K562 (cell line): Measurements from ENCODE around the gene ZMYM2. TPM values are rescaled to one million over a fixed set of nuclear protein-coding genes. Genes with fewer than 3 reads are reported as not detected.

Source experiments
- ATAC-seq: fragments of 200-7000 bp; cut with Tn5 transposase; 3 replicates; pipeline ENCODE4 v1.9.1; 2020; ENCODE audit warnings: moderate library complexity
- BruUV-seq: library from RNA; stranded (reverse); fragments of 400-500 nt; replicated peaks from 2 replicates; lab custom pipeline; 2021; lab: Mats Ljungman, UMichigan
- CTCF ChIA-PET: fragments of 300-600 bp; formaldehyde crosslinking; extraction: SDS; loops from one replicate; lab custom pipeline; 2021; ENCODE audit warnings: low intra/inter-chr PET ratio; lab: Yijun Ruan, JAX
- POLR2A ChIA-PET: fragments of 300-600, 350-650 bp; sonication (Branson Sonifier 250); formaldehyde crosslinking; extraction: SDS; loops from one replicate; lab custom pipeline; 2021; ENCODE audit warnings: antibody characterized with exemption, inconsistent platforms; lab: Yijun Ruan, JAX
- DNase-seq, 4 experiments: peaks; one replicate each; pipeline versions ENCODE4 v3.0.0 to v3.0.0-alpha.2; 2011 to 2018; ENCODE audit warnings: low spot score in 3 of 4, mixed read lengths in 3 of 4; ENCODE audit errors: extremely low read depth in 1 of 4
- FAIRE-seq: peaks from 2 replicates; lab custom pipeline; 2011; peaks lifted over from hg19 to GRCh38; lab: Jason Lieb, UNC
- H2AFZ ChIP-seq: 2 replicates; pipeline ENCODE4 v1.6.0; 2011; ENCODE audit warnings: low read depth, low read length, control low read depth, inconsistent platforms
- H3K27ac ChIP-seq: fragments of 200-600 bp; 3 replicates; pipeline ENCODE4 v1.8.0; 2011; ENCODE audit warnings: low read depth, mild to moderate bottlenecking, control low read depth, inconsistent platforms, low read length, moderate library complexity, mixed read lengths; ENCODE audit errors: extremely low read depth
- H3K27me3 ChIP-seq, 2 experiments: fragments of 300-600 bp in 1 of 2; 2 replicates in 1 of 2; 3 replicates in 1 of 2; pipeline versions ENCODE4 v1.6.0 to v1.8.0; 2011; ENCODE audit warnings: inconsistent platforms in 2 of 2, low read length in 2 of 2, mild to moderate bottlenecking in 1 of 2, mixed read lengths in 1 of 2, moderate library complexity in 1 of 2; ENCODE audit not compliant: control insufficient read depth in 2 of 2, insufficient read depth in 2 of 2
- H3K36me3 ChIP-seq: fragments of 300-600 bp; 3 replicates; pipeline ENCODE4 v1.8.0; 2011; ENCODE audit warnings: mild to moderate bottlenecking, low read length, inconsistent platforms; ENCODE audit not compliant: control insufficient read depth, insufficient read depth
- H3K4me1 ChIP-seq, 2 experiments: fragments of 200-600 bp in 1 of 2; replicated peaks in 1 of 2; 2 replicates in 1 of 2; 3 replicates in 1 of 2; pipeline versions ENCODE4 v1.5.1 to v1.8.0; 2011; ENCODE audit warnings: inconsistent platforms in 2 of 2, low read length in 2 of 2, mild to moderate bottlenecking in 1 of 2, mixed read lengths in 1 of 2, moderate library complexity in 1 of 2; ENCODE audit not compliant: control insufficient read depth in 2 of 2, insufficient read depth in 2 of 2
- H3K4me2 ChIP-seq: 2 replicates; pipeline ENCODE4 v1.6.1; 2011; ENCODE audit warnings: low read length, control low read depth, inconsistent platforms, mixed read lengths; ENCODE audit not compliant: insufficient read depth
- H3K4me3 ChIP-seq: fragments of 200-600 bp; sonication (generic), shearing (Covaris generic); 2 replicates; pipeline ENCODE4 v1.5.1; 2016; ENCODE audit warnings: control low read depth, inconsistent platforms
- H3K79me2 ChIP-seq: fragments of 200-600 bp; 3 replicates; pipeline ENCODE4 v1.8.0; 2011; ENCODE audit warnings: low read length, inconsistent platforms; ENCODE audit not compliant: control insufficient read depth, insufficient read depth
- H3K9ac ChIP-seq, 2 experiments: 2 replicates each; pipeline versions ENCODE4 v1.6.0 to v1.6.1; 2011; ENCODE audit warnings: low read depth in 2 of 2, low read length in 2 of 2, control low read depth in 1 of 2, inconsistent platforms in 1 of 2, mild to moderate bottlenecking in 1 of 2, mixed read lengths in 1 of 2; ENCODE audit not compliant: insufficient read depth in 1 of 2
- H3K9me1 ChIP-seq: one replicate; pipeline ENCODE4 v1.6.0; 2011; ENCODE audit warnings: inconsistent platforms, mild to moderate bottlenecking, low read length, moderate library complexity; ENCODE audit not compliant: control insufficient read depth, insufficient read depth
- H3K9me3 ChIP-seq: replicated peaks from 2 replicates; pipeline ENCODE4 v1.5.1; 2011; ENCODE audit warnings: low read depth, low read length, inconsistent platforms; ENCODE audit not compliant: control insufficient read depth, insufficient read depth
- H4K20me1 ChIP-seq: replicated peaks from 2 replicates; pipeline ENCODE4 v1.6.1; 2011; ENCODE audit warnings: low read length, inconsistent platforms, mixed read lengths; ENCODE audit not compliant: control insufficient read depth, insufficient read depth
- CREBBP ChIP-seq: IDR thresholded peaks from one replicate; pipeline ENCODE4 v1.6.1; 2012; ENCODE audit warnings: low read depth, mild to moderate bottlenecking, control low read depth, inconsistent platforms, low read length
- ETS2 ChIP-seq: IDR thresholded peaks from 2 replicates; pipeline ENCODE4 v1.6.1; 2016; ENCODE audit warnings: borderline replicate concordance, missing genetic modification characterization, mild to moderate bottlenecking, moderate library complexity, missing compliant biosample characterization; ENCODE audit not compliant: poor library complexity, severe bottlenecking
- HINFP ChIP-seq: fragments of 450-650 bp; conservative IDR thresholded peaks from 2 replicates; pipeline ENCODE4 v1.6.1; 2016; ENCODE audit warnings: missing genetic modification characterization, low read depth, mild to moderate bottlenecking, control low read depth, missing compliant biosample characterization
- ZNF444 ChIP-seq: fragments of 250-450 bp; sonication (Bioruptor Pico); IDR thresholded peaks from 2 replicates; pipeline ENCODE4 v1.4.0; 2020; ENCODE audit warnings: mild to moderate bottlenecking, moderate library complexity
- ZNF764 ChIP-seq: fragments of 250-450 bp; sonication (Bioruptor Pico); IDR thresholded peaks from 2 replicates; pipeline ENCODE4 v1.4.0; 2020; ENCODE audit warnings: low read depth, mild to moderate bottlenecking, moderate library complexity
- WGBS: fragments of 100-300 bp; shearing (Covaris generic); methylation state at CpG from one replicate; pipeline ENCODE4 v1.1.6; 2016; ENCODE audit warnings: low coverage, mixed read lengths; ENCODE audit not compliant: insufficient coverage; ENCODE audit errors: missing lambda C conversion rate; 5-methylcytosine and 5-hydroxymethylcytosine counted together
- in situ Hi-C: fragments of 300-500 bp; cut with MboI; formaldehyde crosslinking; loops from 4 replicates; pipeline ENCODE4 v1.15.0; 2018; ENCODE audit warnings: inconsistent platforms, mixed read lengths
- intact Hi-C: fragments of 100-400 bp; cut with micrococcal nuclease; formaldehyde crosslinking; loops from 2 replicates; pipeline ENCODE4 v1.14.2; 2022
- polyA plus RNA-seq, 8 experiments: library from polyadenylated mRNA; depleted of rRNA in 4 of 8; stranded (reverse) in 5 of 8; unstranded in 3 of 8; fragments of >200 nt; fragmentation: Nextera tagmentation in 2 of 8; fragmentation: Illumina TruSeq in 1 of 8; extraction: Ambion mirVana in 2 of 8; extraction: Trizol in 1 of 8; gene quantifications; 2 replicates each; pipeline versions ENCODE4 v1.2.1 to v1.2.3, GENCODE V29; 2011 to 2014; ENCODE audit warnings: inconsistent platforms in 1 of 8, missing spikeins in 1 of 8
- total RNA-seq, 7 experiments: library from RNA; depleted of rRNA in 6 of 7; stranded (reverse); fragments of >200 nt in 6 of 7; fragmentation: Illumina TruSeq in 2 of 7; extraction: Trizol in 2 of 7; gene quantifications; 2 replicates each; pipeline versions ENCODE4 v1.2.1 to v1.2.3, GENCODE V29; 2011 to 2021; ENCODE audit warnings: low replicate concordance in 1 of 7

ZMYM2 gene
- total and polyA plus RNA-seq, 9 of the 15 experiments (the other 6 are each of a cell fraction or from before 2014, with no cell fraction given), result 5.0 to 48.8 (median 26.8) TPM

GRCh38 chr13:20105161-20105689, 146.7 kb downstream of the ZMYM2 start:
- no peak overlapping the region for H3K4me3 ChIP-seq
- BruUV-seq, result no TSS peak
- ATAC-seq (no peak), DNase-seq (no peak), FAIRE-seq (no peak)
- no peak overlapping the region for H3K9ac ChIP-seq
- POLR2A ChIA-PET, result no interaction called here
- H2AFZ ChIP-seq, result no peak overlapping the region
- H3K27me3 ChIP-seq, result peaks cover 0 to 23% of the 10 kb centered on the region in 2 experiments; a peak in 2 of 5 replicates
- no peaks in the 10 kb centered on the region for H3K9me1 ChIP-seq
- TF ChIP-seq HINFP (tag) (no peak), ETS2 (tag) (no peak), ZNF444 (CRISPR knock-in tag) (no peak), ZNF764 (no peak), CREBBP (no peak)
- no peak overlapping the region for H3K4me2 ChIP-seq
- H3K36me3 ChIP-seq, result no peaks in the 10 kb centered on the region
- H3K9me3 ChIP-seq, result no peaks in the 10 kb centered on the region
- H4K20me1 ChIP-seq, result no peaks in the 10 kb centered on the region; the same call in 1 of the 2 replicates
- H3K27ac ChIP-seq, result no peak overlapping the region
- H3K4me1 ChIP-seq, result no peaks in the 10 kb centered on the region; a peak in 1 of 5 replicates
- no peaks in the 10 kb centered on the region for H3K79me2 ChIP-seq
- 7% methylated on average over 12 of the region's 13 CpGs for WGBS
- in situ Hi-C loops (no loop called here), intact Hi-C loops (no loop called here)
- CTCF ChIA-PET, result no interaction called here
